H1 (cell line): ENCODE results near the gene ESPNL. TPM values are rescaled to one million over a fixed set of nuclear protein-coding genes. Genes with fewer than 3 reads are reported as not detected.

Experiments used
- HDAC6 ChIP-seq: IDR thresholded peaks from one replicate; pipeline ENCODE4 v1.7.1; 2012; ENCODE audit warnings: low read depth, mild to moderate bottlenecking, inconsistent platforms, low read length, moderate library complexity
- SRF ChIP-seq: IDR thresholded peaks from 2 replicates; pipeline ENCODE4 v1.6.1; 2011; ENCODE audit warnings: mild to moderate bottlenecking, low read depth, low read length, moderate library complexity
- TCF12 ChIP-seq: IDR thresholded peaks from 2 replicates; pipeline ENCODE4 v1.6.1; 2011; ENCODE audit warnings: low read depth, mild to moderate bottlenecking, low read length
- polyA plus RNA-seq, 7 experiments: library from polyadenylated mRNA; depleted of rRNA in 3 of 7; stranded (reverse) in 5 of 7; unstranded in 2 of 7; fragments of >200 nt in 5 of 7; fragments of 200-250 nt in 2 of 7; gene quantifications; 1 replicate in 5 of 7; 2 replicates in 1 of 7; 4 replicates in 1 of 7; pipeline versions ENCODE4 v1.2.1 to v1.2.3, GENCODE V29; 2011 to 2013; ENCODE audit warnings: missing spikeins in 2 of 7, mixed read lengths in 2 of 7
- total RNA-seq: library from RNA; stranded (reverse); fragmentation: NEBNext Ultra II Directional; extraction: Animal tissue kit (Norgen Biotek cat#: 25700); gene quantifications from 2 replicates; pipeline ENCODE4 v1.2.1, GENCODE V29; 2021

ESPNL gene
- total and polyA plus RNA-seq, 2 of the 8 experiments (the other 6 are each of a cell fraction or from before 2014, with no cell fraction given): 0.68 to 1.3 TPM

DNA sequence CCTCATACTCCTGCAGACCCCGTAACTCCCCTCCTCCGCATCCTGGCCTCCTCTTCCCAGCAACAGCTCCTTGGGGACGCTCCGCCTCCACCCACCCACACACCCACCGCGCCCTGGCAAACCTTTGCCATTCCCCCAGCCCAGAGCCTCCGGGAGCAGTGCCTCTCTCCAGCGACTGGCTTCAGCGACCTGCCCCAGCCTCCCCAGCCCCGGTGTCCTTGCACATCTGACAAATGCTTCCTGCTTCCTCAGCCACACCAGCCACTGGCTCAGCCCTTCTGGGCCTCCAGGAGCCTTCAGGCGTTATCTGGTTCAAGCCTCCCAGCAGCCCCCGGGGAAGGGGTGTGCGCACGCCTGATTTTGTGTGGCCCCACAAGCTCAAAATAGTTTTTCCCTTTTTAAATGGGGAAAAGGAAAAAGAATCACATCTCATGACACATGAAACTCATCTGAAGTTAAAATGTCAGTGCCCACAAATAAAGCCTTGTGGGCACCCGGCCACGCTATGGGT lies 14.2 kb downstream of the ESPNL start (continued):
- no peak for TF ChIP-seq SRF
- no peak for TF ChIP-seq TCF12
- TF ChIP-seq HDAC6: no peak
